GM19463 (cell line): Measurements from ENCODE around the gene JHY.

Experiments
- ATAC-seq: cut with Tn5 transposase; IDR thresholded peaks from one replicate; pipeline ENCODE4 v1.9.1; 2021; ENCODE audit warnings: mild to moderate bottlenecking, moderate library complexity; ENCODE audit not compliant: unreplicated experiment

Gene JHY

GRCh38 chr11:123006860-123007542 lies 124.4 kb downstream of the JHY start:
- no peak for ATAC-seq
